ENCODE results near the gene IFT27.
"Not testable (repeated sequence)": the region's sequence is repeated elsewhere in the genome, so short reads cannot be mapped to it uniquely, and the experiment has no call there.

Gene IFT27

GRCh38 chr22:36758792-36759271, 17.1 kb downstream of the IFT27 start:
- no peak for TF ChIP-seq ZFX (IDR thresholded peaks at IDR 0.05; ENCODE audit: borderline replicate concordance)
- no peak for TF ChIP-seq CTCF (IDR thresholded peaks at IDR 0.05)
- H3K27ac ChIP-seq: no peak overlapping the region

- H3K27ac ChIP-seq: no peak overlapping the region
- peak; percentile 95 for TF ChIP-seq CTCF (IDR thresholded peaks at IDR 0.05)
- TF ChIP-seq ZFX (IDR thresholded peaks at IDR 0.05; ENCODE audit: borderline replicate concordance): no peak
These were observed 18.2 kb downstream of the IFT27 start for GRCh38 chr22:36757668-36758211.

- TF ChIP-seq ZFX (IDR thresholded peaks at IDR 0.05; ENCODE audit: borderline replicate concordance): no peak
- no peak for TF ChIP-seq CTCF (IDR thresholded peaks at IDR 0.05)
These were observed 18.9 kb downstream of the IFT27 start for GRCh38 chr22:36756746-36757655.

GRCh38 chr22:36756031-36756430, 19.9 kb downstream of the IFT27 start:
- no peak overlapping the region for H3K27ac ChIP-seq
- no peak for TF ChIP-seq ZFX (IDR thresholded peaks at IDR 0.05; ENCODE audit: borderline replicate concordance)

More at GRCh38 chr22:36756746-36757655, 18.9 kb downstream of the IFT27 start:
- no peak overlapping the region for H3K27ac ChIP-seq

- no peak for TF ChIP-seq CTCF (IDR thresholded peaks at IDR 0.05)
- no peak for TF ChIP-seq ZFX (IDR thresholded peaks at IDR 0.05; ENCODE audit: borderline replicate concordance)
- H3K27ac ChIP-seq: no peak overlapping the region
These were observed 20.6 kb downstream of the IFT27 start for GRCh38 chr22:36755316-36755715.

- H3K27ac ChIP-seq: not testable (repeated sequence)
These were observed 21.0 kb downstream of the IFT27 start for GRCh38 chr22:36754881-36755280.

- H3K27ac ChIP-seq: no peak overlapping the region
- no peak for TF ChIP-seq CTCF (IDR thresholded peaks at IDR 0.05)
- no peak for TF ChIP-seq ZFX (IDR thresholded peaks at IDR 0.05; ENCODE audit: borderline replicate concordance)
These were observed 22.0 kb downstream of the IFT27 start for GRCh38 chr22:36753916-36754315.

- no peak overlapping the region for H3K27ac ChIP-seq
These were observed 22.7 kb downstream of the IFT27 start for GRCh38 chr22:36753120-36753802.

More at GRCh38 chr22:36753120-36753802, 22.7 kb downstream of the IFT27 start:
- no peak for TF ChIP-seq CTCF (IDR thresholded peaks at IDR 0.05)
- TF ChIP-seq ZFX (IDR thresholded peaks at IDR 0.05; ENCODE audit: borderline replicate concordance): no peak
